GM21367 (cell line): ENCODE data around the gene RHBDD1.
"Not testable (repeated sequence)": the region's sequence is repeated elsewhere in the genome, so short reads cannot be mapped to it uniquely, and the experiment has no call there.

Experiments
- ATAC-seq: cut with Tn5 transposase; IDR thresholded peaks from one replicate; pipeline ENCODE4 v1.9.1; 2021; ENCODE audit not compliant: unreplicated experiment

Gene RHBDD1

DNA sequence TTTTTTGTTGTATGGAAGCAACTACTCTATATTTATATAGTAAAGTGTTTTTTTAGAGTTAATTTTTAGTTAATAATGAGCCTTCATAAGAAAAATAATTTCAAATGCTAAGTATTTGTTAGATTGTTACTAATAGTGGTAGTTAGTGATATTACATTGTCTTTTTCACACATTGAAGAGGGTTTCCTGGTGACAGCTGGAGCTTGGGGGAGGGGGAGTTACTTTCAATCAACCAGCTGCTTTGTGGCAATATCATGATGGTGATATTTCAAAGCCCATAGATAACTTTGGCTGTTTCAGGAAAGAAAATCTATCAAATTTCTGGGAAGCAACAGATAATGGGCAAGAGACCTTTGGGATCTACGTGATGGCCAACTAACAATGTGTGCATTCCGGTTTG, 4.1 kb downstream of the RHBDD1 start:
- no peak for ATAC-seq

GRCh38 chr2:226843001-226843400, 7.1 kb downstream of the RHBDD1 start:
- ATAC-seq = not testable (repeated sequence)

DNA sequence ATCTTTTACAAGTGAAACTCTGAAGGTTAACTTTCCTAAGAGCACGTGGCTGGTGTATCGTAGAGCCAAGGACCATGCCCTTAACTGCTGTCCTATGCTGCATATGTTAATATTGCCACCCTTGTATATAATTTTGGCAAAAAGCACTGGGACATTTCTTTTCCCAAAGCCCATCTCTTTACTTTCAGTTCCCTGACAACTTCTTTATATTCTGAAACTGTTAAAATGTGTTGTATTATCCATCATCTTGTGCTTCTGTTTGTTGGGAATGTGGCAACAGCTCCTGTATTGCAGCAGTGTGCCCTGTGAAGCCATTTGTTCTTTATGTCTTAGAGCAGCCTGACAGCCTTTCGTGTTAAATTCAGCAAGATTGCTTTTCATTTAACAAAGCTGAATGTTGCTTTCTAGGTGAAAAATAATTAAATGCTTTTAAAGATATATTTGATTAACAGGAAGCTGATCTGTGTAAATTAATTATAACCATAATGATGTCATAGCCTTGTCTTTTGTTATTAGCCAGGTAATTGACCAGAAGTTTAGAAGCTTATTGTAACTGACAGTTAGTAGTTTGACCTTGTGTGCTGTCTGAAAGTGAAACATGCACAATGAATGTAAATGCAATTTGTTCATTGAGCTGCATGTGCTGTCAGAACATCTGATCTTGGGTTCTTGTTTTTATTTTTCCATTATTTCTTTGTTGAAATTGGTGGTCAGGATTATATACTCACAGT, 9.7 kb downstream of the RHBDD1 start:
- ATAC-seq = peak; percentile 49

- ATAC-seq = no peak
Measured at GRCh38 chr2:226847090-226847489, 11.2 kb downstream of the RHBDD1 start.

- ATAC-seq = no peak
Measured at GRCh38 chr2:226847511-226847910, 11.7 kb downstream of the RHBDD1 start.

DNA sequence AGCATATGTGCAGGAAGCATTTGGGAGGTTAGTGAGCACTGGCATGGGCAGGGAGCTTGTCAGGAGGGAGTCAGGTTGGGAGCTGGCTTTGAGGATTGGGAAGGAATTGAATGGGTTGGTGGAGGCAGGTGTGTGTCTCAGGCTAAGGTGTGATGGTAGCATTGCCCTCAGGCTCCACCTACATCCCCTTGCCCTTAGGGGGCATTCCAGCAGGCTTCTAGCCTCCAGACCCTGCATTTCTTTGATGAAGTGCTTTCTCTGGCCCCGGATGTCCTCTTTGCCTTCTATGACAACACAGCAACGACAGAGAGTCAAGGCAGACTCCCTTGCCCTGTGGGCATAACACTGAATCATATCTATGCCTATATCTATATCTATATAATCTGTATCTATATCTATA, 13.5 kb downstream of the RHBDD1 start:
- no peak for ATAC-seq

GRCh38 chr2:226850024-226850423, 14.2 kb downstream of the RHBDD1 start:
- no peak for ATAC-seq

- ATAC-seq = no peak
Measured at GRCh38 chr2:226855787-226856186, 19.9 kb downstream of the RHBDD1 start.

DNA sequence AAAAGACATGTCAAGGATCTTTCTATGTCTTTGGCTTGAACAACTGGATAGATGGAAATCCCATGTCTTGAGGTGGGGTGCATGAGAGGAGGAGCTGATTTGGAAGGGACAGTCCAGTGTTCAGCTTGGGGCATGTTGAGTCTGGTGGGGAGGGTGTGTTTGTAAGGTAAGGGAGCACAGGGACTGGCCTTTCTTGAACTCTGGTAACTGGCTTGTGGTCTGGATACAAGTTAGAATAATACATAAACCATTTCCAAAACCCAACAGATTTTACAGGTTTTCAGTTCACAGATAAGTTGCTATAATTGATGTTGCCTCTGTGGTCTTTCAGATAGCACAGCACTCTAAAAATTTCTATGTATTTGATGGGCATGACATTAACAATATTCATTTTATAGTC, 24.2 kb downstream of the RHBDD1 start:
- ATAC-seq = no peak

DNA sequence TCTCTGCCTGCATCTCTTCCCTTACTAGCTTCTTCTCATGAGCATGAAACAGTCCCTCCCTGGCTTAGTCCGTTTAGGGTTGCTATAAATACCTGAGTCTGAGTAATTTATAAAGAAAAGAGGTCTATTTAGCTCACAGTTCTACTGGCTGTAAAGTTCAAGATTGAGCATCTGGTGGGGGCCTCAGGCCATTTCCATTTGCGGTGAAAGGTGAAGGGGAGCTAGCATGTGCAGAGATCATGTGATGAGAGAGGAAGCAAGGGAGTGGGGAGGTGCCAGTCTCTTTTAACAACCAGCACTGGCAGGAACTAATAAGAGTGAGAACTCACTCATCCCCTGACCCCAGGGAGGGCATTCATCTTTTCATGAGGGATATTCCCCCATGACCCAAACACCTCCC, 26.8 kb downstream of the RHBDD1 start:
- ATAC-seq = peak; percentile 59

- no peak for ATAC-seq
Measured at GRCh38 chr2:226865273-226865672, 29.4 kb downstream of the RHBDD1 start.

GRCh38 chr2:226865710-226866109, 29.9 kb downstream of the RHBDD1 start:
- no peak for ATAC-seq

GRCh38 chr2:226868331-226869162, 32.7 kb downstream of the RHBDD1 start:
- ATAC-seq = no peak

DNA sequence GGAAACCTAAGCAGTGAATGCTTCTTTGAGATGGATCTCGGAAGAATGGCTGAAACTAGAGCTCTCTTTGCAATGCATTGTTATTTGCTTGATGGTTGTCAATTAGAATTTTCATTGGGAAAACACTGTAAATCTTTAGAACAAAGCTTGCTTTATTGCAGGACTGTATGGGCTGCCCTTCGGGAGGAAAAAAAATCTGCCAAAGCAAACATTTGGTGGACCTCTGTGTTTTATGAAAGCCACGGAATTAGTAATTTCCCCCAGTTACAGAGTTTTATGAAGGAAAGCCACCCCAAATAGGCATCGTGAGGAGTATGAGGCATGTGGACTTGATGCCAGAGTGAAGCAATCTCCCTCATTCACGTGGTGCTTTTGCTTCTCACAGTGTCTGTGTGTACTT, 33.5 kb downstream of the RHBDD1 start:
- no peak for ATAC-seq

- peak; percentile 74 for ATAC-seq
Measured at GRCh38 chr2:226873051-226873620, 37.3 kb downstream of the RHBDD1 start.

- no peak for ATAC-seq
Measured at GRCh38 chr2:226873826-226874225, 38.0 kb downstream of the RHBDD1 start.

DNA sequence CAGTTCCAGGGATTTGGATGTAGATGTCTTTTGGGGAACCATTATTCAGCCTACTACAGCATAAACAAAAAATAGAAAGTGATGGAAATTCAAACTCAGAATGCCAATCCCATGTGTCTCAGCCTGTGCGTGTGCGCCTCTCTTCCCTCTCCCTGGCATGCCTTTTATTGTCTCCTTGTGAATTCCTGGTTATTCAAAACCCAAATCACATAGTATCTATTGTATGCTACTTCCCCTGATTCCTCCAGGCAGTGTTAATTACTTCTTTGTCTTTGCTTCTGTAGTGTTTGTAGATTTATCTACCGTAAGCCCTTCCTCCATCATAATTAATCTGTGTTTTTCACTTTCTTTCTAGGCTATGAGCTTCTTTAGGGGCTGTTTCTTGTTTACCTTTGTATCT, 38.9 kb downstream of the RHBDD1 start:
- no peak for ATAC-seq

- peak; percentile 33 for ATAC-seq
Measured at GRCh38 chr2:226875438-226876225, 39.8 kb downstream of the RHBDD1 start.

DNA sequence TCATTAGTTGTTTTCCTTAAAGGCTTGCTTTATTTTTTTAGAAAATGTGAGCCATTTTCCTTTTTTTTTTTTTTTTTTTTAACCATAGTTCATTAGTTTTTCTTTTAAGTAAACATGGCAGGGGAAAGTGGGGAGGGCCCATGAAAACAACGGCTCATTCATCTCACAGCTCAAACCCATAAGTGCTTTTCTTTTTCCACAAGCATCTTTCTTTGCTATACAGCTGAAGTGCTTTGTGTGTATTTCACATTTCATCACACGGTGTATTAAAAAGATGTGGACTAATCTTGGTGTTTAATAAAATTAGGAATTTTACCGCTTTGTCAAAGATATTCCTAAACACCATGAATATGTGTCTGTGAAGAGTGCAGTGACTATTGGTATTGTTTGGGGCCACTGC, 41.6 kb downstream of the RHBDD1 start:
- no peak for ATAC-seq

GRCh38 chr2:226881287-226881686, 45.4 kb downstream of the RHBDD1 start:
- ATAC-seq = no peak

- ATAC-seq = no peak
Measured at GRCh38 chr2:226882606-226883005, 46.8 kb downstream of the RHBDD1 start.
